ENCODE data around the gene ATP8B4. TPM values are rescaled to one million over a fixed set of nuclear protein-coding genes. Genes with fewer than 3 reads are reported as not detected.

Gene ATP8B4
- total RNA-seq, 1 donor from 2014 or later, result 31.5 TPM

- DNase-seq (ENCODE audit: low spot score), result no peak
Measured at GRCh38 chr15:50030456-50030855, 88.6 kb downstream of the ATP8B4 start.

DNA sequence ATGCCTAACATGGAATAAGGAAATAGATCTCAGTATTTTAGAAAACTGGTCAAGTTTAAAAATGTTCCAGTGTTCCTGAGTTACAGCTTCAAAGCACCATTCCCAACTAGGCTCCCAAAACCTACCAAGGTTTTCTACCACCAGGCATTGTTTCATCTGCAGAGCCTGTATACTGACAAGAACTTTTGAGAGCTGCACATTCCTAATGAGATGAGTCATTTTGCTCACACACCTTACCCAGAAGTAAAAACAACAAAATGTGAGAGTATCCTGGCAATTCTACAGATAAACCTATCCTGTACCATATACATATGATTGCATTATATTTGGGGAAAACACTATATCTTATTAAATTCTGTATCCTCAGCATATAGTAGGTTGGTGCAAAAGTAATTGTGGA lies 90.7 kb downstream of the ATP8B4 start:
- no peak for DNase-seq (ENCODE audit: low spot score)

DNA sequence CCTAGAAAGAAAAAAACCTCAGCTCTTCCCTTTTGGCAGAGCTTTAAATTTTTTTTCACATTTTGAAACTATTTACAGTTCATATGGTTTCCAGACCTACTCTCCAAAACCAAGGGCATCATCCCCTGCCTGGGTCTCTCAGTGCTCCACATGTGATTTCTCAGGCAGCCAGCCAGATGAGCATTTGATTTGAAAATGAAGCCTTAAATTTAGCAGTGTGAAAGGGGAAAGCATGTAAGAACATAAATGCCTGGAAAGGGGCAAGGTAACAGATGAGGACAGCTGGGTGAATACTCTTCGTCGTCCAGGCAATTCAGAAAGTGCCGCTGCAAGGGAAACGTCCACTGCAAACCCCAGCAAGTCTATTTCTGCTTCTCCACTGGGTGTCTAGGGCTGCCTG lies 94.8 kb downstream of the ATP8B4 start:
- DNase-seq (ENCODE audit: low spot score), result no peak

- DNase-seq (ENCODE audit: low spot score), result no peak
Measured at GRCh38 chr15:50018491-50018890, 100.5 kb downstream of the ATP8B4 start.

DNA sequence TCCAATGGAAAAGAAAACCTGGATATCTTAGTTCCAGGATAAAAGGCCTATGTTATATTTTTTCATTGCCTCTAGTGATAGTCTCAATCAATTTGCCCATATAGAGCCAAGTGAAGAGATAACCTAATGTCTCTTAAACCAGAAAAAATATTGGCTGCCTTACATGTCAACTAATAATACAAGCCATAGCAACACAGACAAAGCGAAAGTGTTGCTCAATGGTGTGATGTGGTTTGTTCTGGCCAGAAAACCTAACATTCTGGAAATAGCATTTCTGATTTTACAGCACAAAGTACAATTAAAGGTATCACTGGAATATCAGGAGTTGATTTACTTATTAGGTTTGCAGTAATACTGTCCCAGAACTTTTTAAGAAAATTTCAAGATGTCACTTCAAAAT lies 101.5 kb downstream of the ATP8B4 start:
- DNase-seq (ENCODE audit: low spot score), result no peak

GRCh38 chr15:50016951-50017350 lies 102.1 kb downstream of the ATP8B4 start:
- no peak for DNase-seq (ENCODE audit: low spot score)

GRCh38 chr15:50012790-50013189 lies 106.2 kb downstream of the ATP8B4 start:
- DNase-seq (ENCODE audit: low spot score), result no peak

- DNase-seq (ENCODE audit: low spot score), result no peak
Measured at GRCh38 chr15:50009634-50010033, 109.4 kb downstream of the ATP8B4 start.

- DNase-seq (ENCODE audit: low spot score), result peak; percentile 90
Measured at GRCh38 chr15:50003786-50004334, 115.2 kb downstream of the ATP8B4 start.

- no peak for DNase-seq (ENCODE audit: low spot score)
Measured at GRCh38 chr15:49991587-49991986, 127.4 kb downstream of the ATP8B4 start.

DNA sequence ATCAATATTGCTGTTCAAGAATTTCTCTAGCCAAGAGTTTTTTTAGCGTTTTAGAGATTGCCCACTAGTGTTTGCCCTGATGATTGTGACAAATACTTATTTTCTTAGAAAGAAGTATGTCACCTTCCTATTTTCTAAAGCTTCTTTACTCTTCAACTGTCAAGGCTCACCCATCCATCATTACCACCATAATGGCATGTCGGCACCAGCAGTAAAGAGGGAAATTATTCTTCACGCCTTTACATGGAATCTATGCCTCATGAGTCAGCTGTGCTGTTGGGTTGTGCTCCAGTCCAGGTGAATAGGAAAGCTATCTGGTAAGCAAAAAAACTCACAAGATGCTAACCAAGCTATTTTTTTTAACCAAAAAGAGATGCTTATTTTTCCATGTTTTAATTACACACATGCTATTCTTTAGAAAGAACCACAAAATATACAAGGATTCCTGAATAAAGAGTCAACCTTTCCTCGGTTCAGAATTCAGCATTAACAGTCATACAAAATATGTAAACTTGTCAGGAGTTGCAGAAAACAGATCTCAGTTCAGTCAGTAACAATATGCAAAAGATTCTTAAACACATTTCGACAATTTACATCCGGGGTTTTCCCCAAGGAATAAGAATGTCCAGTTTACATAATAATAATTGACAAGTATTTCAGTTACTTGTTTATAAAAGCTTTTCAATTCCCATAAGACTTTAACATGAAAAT lies 128.0 kb downstream of the ATP8B4 start:
- DNase-seq (ENCODE audit: low spot score), result no peak

DNA sequence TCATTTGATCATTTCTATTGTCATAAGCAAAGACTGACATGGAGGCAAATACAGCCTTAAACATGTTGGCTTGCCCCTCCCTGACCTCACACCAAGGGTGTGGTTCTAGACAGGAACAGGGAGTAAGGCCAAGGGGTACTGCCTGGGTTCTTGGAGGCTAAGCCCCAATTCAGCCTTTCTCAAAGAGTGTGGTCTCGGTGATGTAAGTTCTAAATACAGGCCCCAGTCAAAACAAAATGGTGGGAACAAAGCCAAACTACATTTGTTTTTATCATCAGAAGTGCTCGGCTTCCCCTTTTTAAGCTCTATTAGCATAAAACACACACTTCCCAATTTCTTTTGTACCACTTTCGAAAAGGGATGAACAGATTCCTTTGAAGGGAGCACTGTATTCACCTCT lies 129.5 kb downstream of the ATP8B4 start:
- no peak for DNase-seq (ENCODE audit: low spot score)

DNA sequence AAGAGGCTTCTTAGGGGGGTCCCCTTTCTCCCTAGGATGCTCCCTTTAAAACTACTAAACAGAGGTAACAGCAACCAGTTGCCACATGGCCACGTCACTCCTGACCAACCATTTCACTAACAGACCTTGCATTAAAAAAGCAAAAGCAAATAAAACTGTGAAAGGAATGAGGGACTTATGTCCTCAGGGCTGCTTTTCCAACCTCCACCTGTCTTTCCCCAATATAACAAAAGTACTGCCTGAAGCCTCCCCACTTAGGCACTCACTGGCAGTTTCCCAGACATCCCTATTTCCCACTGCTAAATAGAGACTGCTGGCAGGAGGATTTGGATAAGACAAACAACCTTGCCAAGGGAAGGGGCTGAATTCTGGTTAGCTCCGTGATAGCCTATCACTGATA lies 130.3 kb downstream of the ATP8B4 start:
- no peak for DNase-seq (ENCODE audit: low spot score)

DNA sequence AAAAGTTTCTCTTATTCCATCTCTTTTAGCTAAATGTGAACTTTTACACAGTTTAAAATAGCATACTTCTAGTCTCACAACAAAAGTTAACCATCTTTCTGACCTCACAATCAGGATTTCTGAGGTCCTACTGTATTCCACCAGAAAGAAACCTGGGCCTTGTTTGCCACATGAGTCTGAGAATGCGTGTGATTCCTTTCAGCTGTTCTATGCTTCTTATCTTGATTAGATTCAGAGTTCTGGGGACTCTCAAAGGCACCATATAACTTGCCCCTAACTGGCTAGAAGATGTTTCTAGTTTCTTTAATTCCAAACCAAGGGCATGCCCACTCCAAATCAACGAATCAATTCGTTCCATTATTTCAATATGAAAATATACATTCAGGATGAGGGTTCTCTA lies 131.1 kb downstream of the ATP8B4 start:
- no peak for DNase-seq (ENCODE audit: low spot score)

DNA sequence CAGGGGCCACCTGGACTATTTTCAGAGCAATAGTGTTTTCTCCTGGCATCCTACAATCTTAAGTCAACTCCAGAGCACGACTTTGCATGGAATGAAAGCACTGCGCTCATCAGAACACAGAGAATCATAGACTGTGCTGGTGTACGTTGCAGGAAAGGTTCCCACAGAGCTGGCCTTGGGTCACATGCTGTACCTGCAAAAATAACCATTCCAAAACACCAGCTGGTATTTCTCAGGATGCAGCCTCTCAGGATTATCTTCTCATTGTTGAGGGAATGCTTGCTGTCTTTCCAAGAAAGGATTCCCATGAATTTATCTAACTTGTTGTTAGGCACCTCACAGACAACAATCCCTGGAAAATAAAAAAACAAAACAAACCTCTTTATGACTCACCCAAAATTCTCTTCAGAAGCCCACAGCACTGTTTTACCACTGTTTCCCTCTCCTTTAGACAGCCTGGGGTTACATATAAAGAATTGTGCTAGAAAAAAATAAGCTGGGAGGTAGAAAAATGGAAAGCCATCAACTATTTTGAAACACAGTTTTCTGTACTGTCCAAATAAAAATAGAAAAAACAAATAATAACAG lies 131.7 kb downstream of the ATP8B4 start:
- no peak for DNase-seq (ENCODE audit: low spot score)

- no peak for DNase-seq (ENCODE audit: low spot score)
Measured at GRCh38 chr15:49986326-49986725, 132.7 kb downstream of the ATP8B4 start.

DNA sequence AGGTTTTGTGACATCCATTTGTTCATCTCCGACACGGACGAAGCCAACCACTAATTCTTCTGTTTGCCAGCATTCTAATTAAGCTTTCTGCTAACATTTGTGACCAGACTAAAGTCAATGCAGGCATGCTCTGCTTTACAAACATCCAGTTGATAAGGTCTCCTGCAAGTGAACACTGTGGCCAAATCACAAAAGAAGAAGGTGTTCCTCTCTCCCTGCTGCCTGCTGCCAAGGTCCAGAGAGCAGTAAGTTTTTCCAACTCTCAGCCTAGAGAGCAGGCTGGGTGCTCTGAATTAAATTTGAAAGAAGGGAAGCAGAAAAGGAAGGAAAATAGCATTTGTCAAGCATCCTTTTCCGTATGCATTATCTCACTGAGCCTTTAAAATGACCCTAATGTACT lies 133.6 kb downstream of the ATP8B4 start:
- no peak for DNase-seq (ENCODE audit: low spot score)

GRCh38 chr15:49984436-49984835 lies 134.6 kb downstream of the ATP8B4 start:
- no peak for DNase-seq (ENCODE audit: low spot score)

- DNase-seq (ENCODE audit: low spot score), result no peak
Measured at GRCh38 chr15:49982584-49982983, 136.4 kb downstream of the ATP8B4 start.

DNA sequence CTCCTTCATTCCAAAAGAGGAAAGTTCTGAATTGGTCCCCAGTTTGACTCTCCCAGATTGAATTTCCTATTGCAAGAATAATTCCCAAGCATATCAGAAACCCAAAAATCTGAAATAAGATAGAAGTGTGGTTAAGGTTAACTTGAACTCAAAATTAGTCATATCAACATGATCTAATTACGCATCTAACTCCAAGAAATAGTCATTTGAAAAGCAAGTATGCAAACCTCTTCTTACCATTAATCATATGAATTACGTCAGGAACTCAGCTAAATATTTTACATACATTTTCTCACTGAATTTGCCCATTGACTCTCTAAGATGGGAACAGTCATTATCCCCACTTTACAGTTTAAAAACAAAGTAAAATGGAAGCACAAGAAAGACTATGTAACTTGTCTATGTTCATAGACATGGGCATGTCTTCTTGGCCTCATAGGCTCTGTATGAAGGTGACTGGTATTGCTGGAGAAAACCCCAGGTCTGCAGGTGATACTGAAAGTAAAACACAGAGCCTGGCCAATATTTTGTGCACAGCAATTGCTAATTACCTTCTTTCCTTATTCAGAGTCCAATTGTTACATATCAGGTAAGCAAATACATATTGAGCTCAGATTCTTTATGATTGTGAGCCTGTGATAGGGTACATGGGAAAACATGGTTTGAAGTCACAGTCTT lies 139.2 kb downstream of the ATP8B4 start:
- DNase-seq (ENCODE audit: low spot score), result no peak

- no peak for DNase-seq (ENCODE audit: low spot score)
Measured at GRCh38 chr15:49978121-49978520, 140.9 kb downstream of the ATP8B4 start.

GRCh38 chr15:49977306-49977705 lies 141.7 kb downstream of the ATP8B4 start:
- no peak for DNase-seq (ENCODE audit: low spot score)
